ENCODE results near the gene HIP1.

GRCh38 chr7:75653651-75654050 lies 85.1 kb downstream of the HIP1 start:
- TF ChIP-seq CTCF (IDR thresholded peaks at IDR 0.05; ENCODE audit: low read depth, low read length, poor library complexity, severe bottlenecking): no peak
- no peak for TF ChIP-seq EZH2phosphoT487 (IDR thresholded peaks at IDR 0.05; ENCODE audit: borderline replicate concordance, low read length)
